Natural killer cell (primary cell): ENCODE data around the gene PSMB10. TPM values are rescaled to one million over a fixed set of nuclear protein-coding genes. Genes with fewer than 3 reads are reported as not detected.

Experiments
- ATAC-seq, 3 donors: fragments of 150-1000 bp in 2 of 3; fragments of 200-7000 bp in 1 of 3; cut with Tn5 transposase; 1 replicate in 1 of 3; 2 replicates in 2 of 3; pipeline ENCODE4 v1.10.0; 2021; ENCODE audit warnings: mild to moderate bottlenecking in 2 of 3, moderate library complexity in 2 of 3
- DNase-seq, 2 donors: peaks; one replicate each; pipeline versions ENCODE4 v3.0.0 to v3.0.0-alpha.2; 2013 to 2021; ENCODE audit warnings: mixed read lengths in 1 of 2
- H3K27ac ChIP-seq: one replicate; pipeline ENCODE4 v1.5.1; 2013; ENCODE audit warnings: mild to moderate bottlenecking, low read length
- H3K27me3 ChIP-seq: one replicate; pipeline ENCODE4 v1.6.1; 2013; ENCODE audit warnings: low read length; ENCODE audit not compliant: control insufficient read depth, insufficient read depth
- H3K36me3 ChIP-seq: one replicate; pipeline ENCODE4 v1.6.1; 2013; ENCODE audit warnings: low read length; ENCODE audit not compliant: control insufficient read depth, insufficient read depth
- H3K4me1 ChIP-seq: one replicate; pipeline ENCODE4 v1.6.1; 2013; ENCODE audit warnings: low read length; ENCODE audit not compliant: control insufficient read depth, insufficient read depth
- H3K4me3 ChIP-seq: one replicate; pipeline ENCODE4 v1.5.1; 2013; ENCODE audit warnings: low read length
- H3K9me3 ChIP-seq: one replicate; pipeline ENCODE4 v1.6.1; 2013; ENCODE audit warnings: low read length; ENCODE audit not compliant: control insufficient read depth, insufficient read depth
- H3K27ac Mint-ChIP-seq, 2 donors: one replicate each; pipeline ENCODE4 v1.8.0; 2022; ENCODE audit warnings: mild to moderate bottlenecking in 2 of 2, mixed read lengths in 2 of 2, moderate library complexity in 1 of 2
- H3K27me3 Mint-ChIP-seq, 2 donors: one replicate each; pipeline ENCODE4 v1.8.0; 2022; ENCODE audit warnings: low read depth in 2 of 2, mixed read lengths in 2 of 2
- H3K36me3 Mint-ChIP-seq: one replicate; pipeline ENCODE4 v1.8.0; 2022; ENCODE audit warnings: mixed read lengths
- H3K4me1 Mint-ChIP-seq, 2 donors: one replicate each; pipeline ENCODE4 v1.8.0; 2022; ENCODE audit warnings: mixed read lengths in 2 of 2
- H3K4me3 Mint-ChIP-seq: one replicate; pipeline ENCODE4 v1.8.0; 2022; ENCODE audit warnings: mild to moderate bottlenecking, moderate library complexity, mixed read lengths
- H3K9me3 Mint-ChIP-seq, 2 donors: one replicate each; pipeline ENCODE4 v1.8.0; 2022; ENCODE audit warnings: mixed read lengths in 2 of 2
- CTCF ChIP-seq: fragments of 200-600 bp; IDR thresholded peaks from one replicate; pipeline ENCODE4 v1.8.0; 2022; ENCODE audit warnings: antibody characterized with exemption
- WGBS: methylation state at CpG from one replicate; pipeline ENCODE4 v1.1.7; 2013; ENCODE audit warnings: missing lambda C conversion rate; ENCODE audit not compliant: insufficient coverage; 5-methylcytosine and 5-hydroxymethylcytosine counted together
- intact Hi-C: fragments of 100-400 bp; cut with micrococcal nuclease; formaldehyde crosslinking; loops from one replicate; pipeline ENCODE4 v1.14.2; 2022
- total RNA-seq, 4 donors: library from RNA; stranded (reverse); fragments of 120-200 nt in 1 of 4; gene quantifications; one replicate each; pipeline versions ENCODE4 v1.2.3 to v1.2.4, GENCODE V29; 2013 to 2022

PSMB10 gene
- total RNA-seq, 3 donors from 2014 or later (not counting 1 experiment from before 2014, with no cell fraction given) = 237 to 247 (median 243) TPM

DNA sequence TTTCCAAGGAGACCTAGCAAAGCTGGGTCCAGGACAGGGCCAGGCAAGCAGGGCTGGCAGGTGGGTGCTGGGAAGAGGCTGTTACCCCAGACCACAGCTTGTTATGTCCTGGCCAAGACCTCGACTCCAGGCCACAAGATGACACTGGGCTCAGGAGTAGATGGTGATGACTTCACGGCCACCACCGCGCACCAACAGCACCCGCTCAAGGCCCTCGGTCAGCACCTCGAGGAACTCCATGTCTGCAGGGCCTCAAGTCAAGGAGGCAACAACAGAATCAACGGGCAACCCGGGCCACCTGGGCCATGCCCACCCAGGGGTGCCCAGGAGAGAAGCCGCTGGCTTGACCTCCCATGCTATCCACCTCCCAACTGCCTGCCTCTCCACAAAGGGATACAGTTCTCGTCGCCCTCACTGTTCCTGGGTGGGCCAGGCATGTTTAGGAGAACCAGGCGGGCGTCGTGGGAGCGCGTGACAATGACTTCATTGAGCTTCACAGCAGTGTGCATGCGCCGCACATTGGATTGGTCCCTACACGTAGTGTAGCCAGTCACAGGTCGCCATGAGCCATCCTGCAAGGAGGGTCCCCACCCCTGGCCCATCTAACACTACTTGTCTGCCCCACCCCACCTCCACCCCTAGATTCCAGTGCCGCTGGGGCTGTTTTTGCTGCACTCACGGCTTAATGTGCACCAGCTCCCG, 8.2 kb upstream of the PSMB10 start:
- no peak overlapping the region for H3K4me3 Mint-ChIP-seq
- peaks cover 16 to 20% of the 10 kb centered on the region in 2 donors for H3K4me1 Mint-ChIP-seq
- H3K27ac ChIP-seq = no peak overlapping the region
- H3K9me3 ChIP-seq = no peaks in the 10 kb centered on the region
- DNase-seq = no peak
- H3K27ac Mint-ChIP-seq = no peak overlapping the region
- no peak for ATAC-seq
- peaks cover 22% of the 10 kb centered on the region for H3K4me1 ChIP-seq
- WGBS = 95% methylated on average over 24 of the region's 24 CpGs
- no peaks in the 10 kb centered on the region for H3K9me3 Mint-ChIP-seq
- H3K27me3 Mint-ChIP-seq = no peaks in the 10 kb centered on the region
- no peaks in the 10 kb centered on the region for H3K27me3 ChIP-seq
- no peak for TF ChIP-seq CTCF
- no peak overlapping the region for H3K4me3 ChIP-seq
- intact Hi-C loops = no loop called here
- peaks cover 20% of the 10 kb centered on the region for H3K36me3 ChIP-seq
- H3K36me3 Mint-ChIP-seq = no peaks in the 10 kb centered on the region

- no peak for TF ChIP-seq CTCF
- Mint-ChIP-seq H3K9me3 (no peaks in the 10 kb centered on the region), H3K36me3 (no peaks in the 10 kb centered on the region), H3K27ac (no peak within 1 kb of the TSS), H3K27me3 (no peaks in the 10 kb centered on the region), H3K4me1 (peaks cover 18 to 24% of the 10 kb centered on the region in 2 donors), H3K4me3 (no peak within 1 kb of the TSS)
- no peak within 1 kb of the TSS for H3K4me3 ChIP-seq
- ATAC-seq (no peak), DNase-seq (no peak)
- H3K9me3 ChIP-seq = no peaks in the 10 kb centered on the region
- peaks cover 20% of the 10 kb centered on the region for H3K36me3 ChIP-seq
- no peak within 1 kb of the TSS for H3K27ac ChIP-seq
- 91% methylated on average over 23 of the region's 23 CpGs for WGBS
- peaks cover 28% of the 10 kb centered on the region for H3K4me1 ChIP-seq
- H3K27me3 ChIP-seq = no peaks in the 10 kb centered on the region
- intact Hi-C loops = no loop called here
These were observed 7.2 kb upstream of the PSMB10 start, which contains the start of gene LCAT for GRCh38 chr16:67943619-67944504. LCAT (minus strand) TSS chr16:67944120; CDS start chr16:67944101, 19 bp downstream.

- Histone ChIP-seq H3K27ac (no peak overlapping the region), H3K36me3 (peaks cover 20% of the 10 kb centered on the region), H3K9me3 (no peaks in the 10 kb centered on the region), H3K4me1 (peaks cover 28% of the 10 kb centered on the region), H3K4me3 (no peak overlapping the region), H3K27me3 (no peaks in the 10 kb centered on the region)
- no peaks in the 10 kb centered on the region for H3K36me3 Mint-ChIP-seq
- TF ChIP-seq CTCF = no peak
- H3K27ac Mint-ChIP-seq = no peak overlapping the region
- intact Hi-C loops = no loop called here
- H3K4me1 Mint-ChIP-seq = peaks cover 18 to 24% of the 10 kb centered on the region in 2 donors
- H3K27me3 Mint-ChIP-seq = no peaks in the 10 kb centered on the region
- no peak overlapping the region for H3K4me3 Mint-ChIP-seq
- no peak for DNase-seq
- H3K9me3 Mint-ChIP-seq = no peaks in the 10 kb centered on the region
- 96% methylated on average over 6 of the region's 6 CpGs for WGBS
- no peak for ATAC-seq
These were observed 6.6 kb upstream of the PSMB10 start for GRCh38 chr16:67943256-67943618.
